ENCODE data around the gene SLC40A1.

Gene SLC40A1

GRCh38 chr2:189544318-189545042, 36.1 kb downstream of the SLC40A1 start:
- no peak for TF ChIP-seq CTCF (IDR thresholded peaks at IDR 0.05; ENCODE audit: extremely low read depth, missing control alignments)
- no peak for DNase-seq (ENCODE audit: low spot score)

- TF ChIP-seq CTCF (IDR thresholded peaks at IDR 0.05; ENCODE audit: extremely low read depth, missing control alignments): no peak
- no peak for DNase-seq (ENCODE audit: low spot score)
These were observed 37.2 kb downstream of the SLC40A1 start for GRCh38 chr2:189543367-189543766.

- no peak for TF ChIP-seq CTCF (IDR thresholded peaks at IDR 0.05; ENCODE audit: extremely low read depth, missing control alignments)
- no peak for DNase-seq (ENCODE audit: low spot score)
These were observed 38.3 kb downstream of the SLC40A1 start for GRCh38 chr2:189542145-189542882.

GRCh38 chr2:189541591-189541990, 39.0 kb downstream of the SLC40A1 start:
- DNase-seq (ENCODE audit: low spot score): no peak
- no peak for TF ChIP-seq CTCF (IDR thresholded peaks at IDR 0.05; ENCODE audit: extremely low read depth, missing control alignments)

- TF ChIP-seq CTCF (IDR thresholded peaks at IDR 0.05; ENCODE audit: extremely low read depth, missing control alignments): no peak
- no peak for DNase-seq (ENCODE audit: low spot score)
These were observed 40.0 kb downstream of the SLC40A1 start for GRCh38 chr2:189540551-189540950.

- no peak for TF ChIP-seq CTCF (IDR thresholded peaks at IDR 0.05; ENCODE audit: extremely low read depth, missing control alignments)
- no peak for DNase-seq (ENCODE audit: low spot score)
These were observed 42.2 kb downstream of the SLC40A1 start for GRCh38 chr2:189538402-189538801.

GRCh38 chr2:189536830-189537229, 43.8 kb downstream of the SLC40A1 start:
- DNase-seq (ENCODE audit: low spot score): no peak
- TF ChIP-seq CTCF (IDR thresholded peaks at IDR 0.05; ENCODE audit: extremely low read depth, missing control alignments): no peak

Measured in GM20000 (cell line).